ENCODE measurements around the gene OSGEP.

OSGEP gene

DNA sequence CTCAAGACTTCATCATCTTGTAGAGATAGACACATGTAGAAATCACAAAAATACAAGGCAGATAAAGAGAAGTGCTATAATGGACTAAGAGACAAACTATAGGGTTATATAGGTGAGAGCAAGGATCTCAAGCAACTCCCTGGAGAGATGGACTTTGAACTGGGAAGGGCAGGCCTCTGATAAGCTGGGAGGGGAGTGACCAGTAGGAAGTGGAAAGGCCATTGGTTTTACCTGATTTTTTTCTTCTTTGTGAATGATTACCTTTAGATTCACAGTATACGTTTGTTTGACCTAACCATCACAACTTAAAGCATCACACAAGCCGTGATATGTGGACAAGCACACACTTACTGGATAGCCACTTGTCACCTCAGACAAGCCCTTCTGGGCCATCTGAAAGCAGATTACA lies 36.1 kb downstream of the OSGEP start:
- Histone ChIP-seq H4K8ac (ENCODE audit: low read length) (no peak overlapping the region), H2BK12ac (ENCODE audit: low read length in 2 of 2) (no peak overlapping the region), H2AFZ (ENCODE audit: low read depth, low read length) (no peak overlapping the region), H3K23ac (ENCODE audit: low read length in 2 of 2) (no peak overlapping the region), H3K27me3 (ENCODE audit: control insufficient read depth in 1 of 2, insufficient read depth in 1 of 2, low read length in 2 of 2) (no peaks in the 10 kb centered on the region), H3K14ac (ENCODE audit: low read length in 2 of 2) (no peak overlapping the region), H2BK120ac (ENCODE audit: low read depth, low read length) (no peak overlapping the region), H3K4ac (ENCODE audit: low read depth in 1 of 2, low read length in 2 of 2) (no peak overlapping the region), H3K4me1 (ENCODE audit: control insufficient read depth, insufficient read depth, low read depth, low read length) (no peaks in the 10 kb centered on the region), H3K27ac (ENCODE audit: low read length, poor library complexity, severe bottlenecking) (no peak overlapping the region), H3K18ac (ENCODE audit: low read depth in 1 of 2, low read length in 2 of 2) (no peak overlapping the region), H4K91ac (ENCODE audit: low read length) (no peak overlapping the region), H2AK5ac (ENCODE audit: low read length, severe bottlenecking) (no peak overlapping the region), H3K79me1 (replicated peaks; ENCODE audit: low read length, poor library complexity, severe bottlenecking) (no peaks in the 10 kb centered on the region), H3K9me3 (ENCODE audit: control insufficient read depth, low read length) (no peaks in the 10 kb centered on the region), H3K36me3 (ENCODE audit: control insufficient read depth in 1 of 2, insufficient read depth in 2 of 2, low read depth in 1 of 2, low read length in 2 of 2) (no peaks in the 10 kb centered on the region), H2BK15ac (ENCODE audit: low read depth, poor library complexity, severe bottlenecking) (no peak overlapping the region), H3K9ac (ENCODE audit: low read length) (no peak overlapping the region), H2BK5ac (ENCODE audit: low read depth, low read length, poor library complexity, severe bottlenecking) (no peak overlapping the region), H3K4me2 (ENCODE audit: low read length, poor library complexity, severe bottlenecking) (no peak overlapping the region), H3K4me3 (ENCODE audit: insufficient read depth in 1 of 2, low read depth in 1 of 2, low read length in 2 of 2) (no peak overlapping the region)
- 87% methylated on average over 2 of the region's 2 CpGs for WGBS
- no peak for DNase-seq

DNA sequence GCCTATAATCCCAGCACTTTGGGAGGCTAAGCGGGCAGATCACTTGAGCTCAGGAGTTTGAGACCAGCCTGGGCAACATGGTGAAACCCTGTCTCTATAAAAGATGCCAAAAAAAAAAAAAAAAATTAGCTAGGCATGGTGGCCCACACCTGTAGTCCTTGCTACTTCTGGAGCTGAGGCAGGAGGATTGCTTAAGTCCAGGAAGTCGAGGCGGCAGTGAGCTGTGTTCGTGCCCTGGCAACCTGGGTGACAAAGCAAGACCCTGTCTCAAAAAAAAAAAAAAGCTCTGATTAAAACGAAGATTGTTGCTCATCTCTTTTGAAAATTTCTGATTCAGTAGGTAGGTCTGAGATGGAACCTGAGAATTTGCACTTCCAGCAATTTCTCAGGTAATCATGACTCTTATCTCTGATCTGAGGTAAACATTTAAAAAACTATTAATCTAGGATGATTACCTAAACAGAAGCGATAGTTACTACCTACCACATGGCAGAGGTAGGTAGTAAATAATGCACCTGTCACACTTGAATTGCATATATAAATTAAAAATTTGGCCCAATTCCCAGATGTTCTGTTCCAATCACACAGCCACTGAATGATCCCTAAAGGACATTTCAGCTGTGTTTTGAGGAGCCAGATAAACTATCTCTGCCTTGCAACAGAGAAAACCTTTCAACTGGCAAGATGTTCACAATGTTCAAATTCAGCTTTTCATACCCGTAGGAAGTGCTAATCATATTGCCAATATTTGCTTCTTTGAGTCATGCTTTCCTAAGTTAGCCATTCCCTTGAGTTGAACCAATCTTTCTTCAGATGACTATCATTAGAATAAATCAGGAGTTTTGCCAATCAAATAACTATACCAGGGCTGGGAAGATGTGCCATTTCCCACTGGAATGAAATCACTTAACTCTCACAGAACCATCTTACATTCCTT lies 37.1 kb downstream of the OSGEP start:
- Histone ChIP-seq H3K23ac (ENCODE audit: low read length in 2 of 2) (no peak overlapping the region), H2AFZ (ENCODE audit: low read depth, low read length) (no peak overlapping the region), H3K79me1 (replicated peaks; ENCODE audit: low read length, poor library complexity, severe bottlenecking) (no peaks in the 10 kb centered on the region), H2BK12ac (ENCODE audit: low read length in 2 of 2) (no peak overlapping the region), H3K18ac (ENCODE audit: low read depth in 1 of 2, low read length in 2 of 2) (no peak overlapping the region), H3K4me2 (ENCODE audit: low read length, poor library complexity, severe bottlenecking) (no peak overlapping the region), H3K36me3 (ENCODE audit: control insufficient read depth in 1 of 2, insufficient read depth in 2 of 2, low read depth in 1 of 2, low read length in 2 of 2) (no peaks in the 10 kb centered on the region), H3K9ac (ENCODE audit: low read length) (no peak overlapping the region), H3K4ac (ENCODE audit: low read depth in 1 of 2, low read length in 2 of 2) (no peak overlapping the region), H3K14ac (ENCODE audit: low read length in 2 of 2) (no peak overlapping the region), H2BK5ac (ENCODE audit: low read depth, low read length, poor library complexity, severe bottlenecking) (no peak overlapping the region), H4K91ac (ENCODE audit: low read length) (no peak overlapping the region), H3K4me3 (ENCODE audit: insufficient read depth in 1 of 2, low read depth in 1 of 2, low read length in 2 of 2) (no peak overlapping the region), H3K27me3 (ENCODE audit: control insufficient read depth in 1 of 2, insufficient read depth in 1 of 2, low read length in 2 of 2) (no peaks in the 10 kb centered on the region), H2BK15ac (ENCODE audit: low read depth, poor library complexity, severe bottlenecking) (no peak overlapping the region), H3K4me1 (ENCODE audit: control insufficient read depth, insufficient read depth, low read depth, low read length) (no peaks in the 10 kb centered on the region), H3K27ac (ENCODE audit: low read length, poor library complexity, severe bottlenecking) (no peak overlapping the region), H4K8ac (ENCODE audit: low read length) (no peak overlapping the region), H2AK5ac (ENCODE audit: low read length, severe bottlenecking) (no peak overlapping the region), H3K9me3 (ENCODE audit: control insufficient read depth, low read length) (no peaks in the 10 kb centered on the region), H2BK120ac (ENCODE audit: low read depth, low read length) (no peak overlapping the region)
- WGBS: 81% methylated on average over 7 of the region's 7 CpGs
- no peak for DNase-seq

DNA sequence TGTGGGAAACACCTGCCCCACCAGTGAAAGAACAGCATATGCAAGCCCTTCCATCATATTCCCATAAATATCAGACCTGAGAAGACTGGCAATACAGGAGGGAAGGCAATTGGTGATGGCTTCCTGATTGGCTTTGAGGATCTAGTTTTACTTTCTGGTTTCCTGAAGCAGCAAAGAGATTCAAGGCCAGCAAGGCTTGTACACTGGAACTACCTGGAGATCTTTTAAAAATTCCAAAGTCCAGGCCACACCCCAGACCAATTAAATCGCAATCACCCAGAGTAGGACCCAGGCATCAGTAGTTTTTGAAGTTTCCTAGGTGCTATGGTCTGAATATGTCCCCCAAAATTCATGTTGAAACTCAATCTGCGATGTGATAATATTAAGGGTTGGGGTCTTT lies 38.4 kb downstream of the OSGEP start:
- Histone ChIP-seq H3K9me3 (ENCODE audit: control insufficient read depth, low read length) (no peaks in the 10 kb centered on the region), H2AFZ (ENCODE audit: low read depth, low read length) (no peak overlapping the region), H3K4ac (ENCODE audit: low read depth in 1 of 2, low read length in 2 of 2) (no peak overlapping the region), H3K27ac (ENCODE audit: low read length, poor library complexity, severe bottlenecking) (no peak overlapping the region), H3K23ac (ENCODE audit: low read length in 2 of 2) (no peak overlapping the region), H2BK5ac (ENCODE audit: low read depth, low read length, poor library complexity, severe bottlenecking) (no peak overlapping the region), H2BK15ac (ENCODE audit: low read depth, poor library complexity, severe bottlenecking) (no peak overlapping the region), H2BK120ac (ENCODE audit: low read depth, low read length) (no peak overlapping the region), H4K8ac (ENCODE audit: low read length) (no peak overlapping the region), H3K9ac (ENCODE audit: low read length) (peak overlapping the region; percentile 24), H3K18ac (ENCODE audit: low read depth in 1 of 2, low read length in 2 of 2) (no peak overlapping the region), H4K91ac (ENCODE audit: low read length) (no peak overlapping the region), H3K79me1 (replicated peaks; ENCODE audit: low read length, poor library complexity, severe bottlenecking) (peaks cover 2% of the 10 kb centered on the region), H2BK12ac (ENCODE audit: low read length in 2 of 2) (no peak overlapping the region), H3K36me3 (ENCODE audit: control insufficient read depth in 1 of 2, insufficient read depth in 2 of 2, low read depth in 1 of 2, low read length in 2 of 2) (no peaks in the 10 kb centered on the region), H3K4me2 (ENCODE audit: low read length, poor library complexity, severe bottlenecking) (no peak overlapping the region), H3K27me3 (ENCODE audit: control insufficient read depth in 1 of 2, insufficient read depth in 1 of 2, low read length in 2 of 2) (no peaks in the 10 kb centered on the region), H3K4me1 (ENCODE audit: control insufficient read depth, insufficient read depth, low read depth, low read length) (no peaks in the 10 kb centered on the region), H3K14ac (ENCODE audit: low read length in 2 of 2) (no peak overlapping the region), H2AK5ac (ENCODE audit: low read length, severe bottlenecking) (no peak overlapping the region), H3K4me3 (ENCODE audit: insufficient read depth in 1 of 2, low read depth in 1 of 2, low read length in 2 of 2) (no peak overlapping the region)
- no peak for DNase-seq
- WGBS: 90% methylated on average over 1 of the region's 2 CpGs

DNA sequence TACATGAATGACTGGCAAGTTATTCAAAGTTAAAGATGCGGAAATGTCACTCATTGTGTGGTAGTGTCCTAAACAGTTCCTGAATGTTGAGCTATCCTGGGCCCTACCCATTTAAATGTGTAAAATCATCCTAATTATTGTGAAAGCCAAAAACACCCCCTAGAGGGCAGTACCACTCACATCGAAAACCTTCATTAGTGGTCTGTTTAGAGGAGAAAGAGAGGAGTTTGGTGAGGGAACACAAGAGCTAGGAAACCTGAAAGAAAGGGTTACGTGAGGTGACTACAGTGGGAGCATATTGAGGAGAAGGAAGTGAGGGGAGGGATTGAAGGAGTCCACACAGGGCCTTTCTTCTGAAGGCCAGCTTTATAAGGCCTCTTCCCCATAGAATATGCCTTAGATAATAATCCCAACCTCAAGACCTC lies 38.8 kb downstream of the OSGEP start:
- no peak overlapping the region for H3K4ac ChIP-seq (ENCODE audit: low read depth in 1 of 2, low read length in 2 of 2)
- H3K36me3 ChIP-seq (ENCODE audit: control insufficient read depth in 1 of 2, insufficient read depth in 2 of 2, low read depth in 1 of 2, low read length in 2 of 2): no peaks in the 10 kb centered on the region
- peaks cover 3% of the 10 kb centered on the region for H3K79me1 ChIP-seq (replicated peaks; ENCODE audit: low read length, poor library complexity, severe bottlenecking)
- H2BK15ac ChIP-seq (ENCODE audit: low read depth, poor library complexity, severe bottlenecking): no peak overlapping the region
- H3K9ac ChIP-seq (ENCODE audit: low read length): peak overlapping the region; percentile 24
- H2BK5ac ChIP-seq (ENCODE audit: low read depth, low read length, poor library complexity, severe bottlenecking): no peak overlapping the region
- H3K4me3 ChIP-seq (ENCODE audit: insufficient read depth in 1 of 2, low read depth in 1 of 2, low read length in 2 of 2): no peak overlapping the region
- H2BK120ac ChIP-seq (ENCODE audit: low read depth, low read length): no peak overlapping the region
- no peak overlapping the region for H4K8ac ChIP-seq (ENCODE audit: low read length)
- H3K14ac ChIP-seq (ENCODE audit: low read length in 2 of 2): no peak overlapping the region
- no peak overlapping the region for H2AFZ ChIP-seq (ENCODE audit: low read depth, low read length)
- no peaks in the 10 kb centered on the region for H3K4me1 ChIP-seq (ENCODE audit: control insufficient read depth, insufficient read depth, low read depth, low read length)
- no peak overlapping the region for H2BK12ac ChIP-seq (ENCODE audit: low read length in 2 of 2)
- no peak overlapping the region for H3K18ac ChIP-seq (ENCODE audit: low read depth in 1 of 2, low read length in 2 of 2)
- H2AK5ac ChIP-seq (ENCODE audit: low read length, severe bottlenecking): no peak overlapping the region
- no peak overlapping the region for H3K27ac ChIP-seq (ENCODE audit: low read length, poor library complexity, severe bottlenecking)
- WGBS: 33% methylated on average over 1 of the region's 3 CpGs
- no peaks in the 10 kb centered on the region for H3K9me3 ChIP-seq (ENCODE audit: control insufficient read depth, low read length)
- no peaks in the 10 kb centered on the region for H3K27me3 ChIP-seq (ENCODE audit: control insufficient read depth in 1 of 2, insufficient read depth in 1 of 2, low read length in 2 of 2)
- no peak overlapping the region for H4K91ac ChIP-seq (ENCODE audit: low read length)
- H3K4me2 ChIP-seq (ENCODE audit: low read length, poor library complexity, severe bottlenecking): no peak overlapping the region
- peak; percentile 68 for DNase-seq
- no peak overlapping the region for H3K23ac ChIP-seq (ENCODE audit: low read length in 2 of 2)
